Skeletal muscle tissue (tissue), 4 donors: ENCODE results near the gene CENPU. TPM values are rescaled to one million over a fixed set of nuclear protein-coding genes. Genes with fewer than 3 reads are reported as not detected.

Experiments used
- H3K27ac ChIP-seq: one replicate; pipeline ENCODE4 v1.7.0; 2013; ENCODE audit warnings: mild to moderate bottlenecking, low read depth, low read length, inconsistent platforms
- H3K27me3 ChIP-seq, 3 donors: one replicate each; pipeline ENCODE4 v1.7.0; 2013; ENCODE audit warnings: low read length in 3 of 3; ENCODE audit not compliant: control insufficient read depth in 3 of 3, insufficient read depth in 3 of 3
- H3K36me3 ChIP-seq, 3 donors: one replicate each; pipeline ENCODE4 v1.7.0; 2013; ENCODE audit warnings: low read length in 3 of 3; ENCODE audit not compliant: control insufficient read depth in 3 of 3, insufficient read depth in 3 of 3
- H3K4me1 ChIP-seq, 3 donors: one replicate each; pipeline ENCODE4 v1.7.0; 2013; ENCODE audit warnings: low read length in 3 of 3, mild to moderate bottlenecking in 3 of 3; ENCODE audit not compliant: control insufficient read depth in 3 of 3, insufficient read depth in 3 of 3
- H3K4me3 ChIP-seq, 3 donors: one replicate each; pipeline ENCODE4 v1.7.0; 2013; ENCODE audit warnings: low read length in 3 of 3
- H3K9ac ChIP-seq, 3 donors: one replicate each; pipeline ENCODE4 v1.7.0; 2013; ENCODE audit warnings: low read length in 3 of 3, mild to moderate bottlenecking in 3 of 3, moderate library complexity in 2 of 3, low read depth in 1 of 3
- H3K9me3 ChIP-seq, 3 donors: one replicate each; pipeline ENCODE4 v1.7.0; 2013; ENCODE audit warnings: low read length in 3 of 3; ENCODE audit not compliant: control insufficient read depth in 3 of 3
- total RNA-seq: library from RNA; depleted of rRNA; stranded (reverse); fragments of >200 nt; gene quantifications from one replicate; pipeline ENCODE4 v1.2.3, GENCODE V29; 2014
- donor health status: Osteomylitis.

The CENPU gene
- total RNA-seq, 1 donor from 2014 or later, result 6.8 TPM

DNA sequence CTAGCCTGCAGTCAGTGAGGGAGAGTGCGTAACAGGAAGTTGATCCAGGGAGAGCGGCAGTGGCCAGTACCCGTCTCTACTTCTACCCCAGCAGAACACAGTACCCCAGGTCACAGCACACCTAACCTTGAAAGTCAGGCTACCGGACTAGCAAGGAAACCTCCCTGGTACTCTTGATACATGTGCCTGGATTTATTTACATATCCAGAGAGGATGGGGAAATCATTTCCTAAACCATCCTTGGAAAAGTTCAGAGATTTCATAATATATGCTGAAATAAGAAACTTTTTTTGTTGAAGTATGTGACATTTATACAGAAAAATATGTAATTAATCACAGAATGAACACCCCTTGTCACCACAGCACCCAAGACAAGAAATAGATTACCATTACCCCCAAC, 59.9 kb downstream of the CENPU start:
- Histone ChIP-seq H3K36me3 (peaks cover 17 to 27% (median 24%) of the 10 kb centered on the region in 3 donors), H3K9ac (no peak overlapping the region), H3K4me1 (peaks cover 0 to 4% (median 3%) of the 10 kb centered on the region in 3 donors), H3K27ac (no peak overlapping the region), H3K9me3 (no peaks in the 10 kb centered on the region), H3K27me3 (no peaks in the 10 kb centered on the region), H3K4me3 (no peak overlapping the region)

DNA sequence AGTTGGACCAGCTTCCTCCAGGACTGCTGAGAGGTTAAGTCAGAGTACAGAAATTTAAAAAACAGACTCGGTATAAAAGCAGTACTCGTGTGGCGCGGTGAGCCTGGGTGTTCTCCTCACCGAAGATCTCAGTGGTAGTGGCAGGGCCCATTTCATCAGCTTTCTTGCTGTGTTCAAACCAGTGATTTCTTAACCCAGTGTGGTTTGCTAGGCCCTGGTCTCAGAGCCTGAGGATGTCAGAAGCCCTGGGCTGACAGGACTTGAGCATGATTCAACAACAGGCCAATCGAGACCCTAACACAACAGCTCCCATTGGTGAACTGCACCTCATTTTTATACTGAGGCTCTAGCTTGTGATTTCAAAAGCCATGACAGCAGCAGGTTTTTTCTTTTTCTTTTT, 61.2 kb downstream of the CENPU start:
- Histone ChIP-seq H3K4me1 (peaks cover 0 to 4% (median 3%) of the 10 kb centered on the region in 3 donors), H3K36me3 (peaks cover 25 to 34% (median 32%) of the 10 kb centered on the region in 3 donors), H3K27ac (no peak overlapping the region), H3K9me3 (no peaks in the 10 kb centered on the region), H3K27me3 (no peaks in the 10 kb centered on the region), H3K9ac (no peak overlapping the region), H3K4me3 (no peak overlapping the region)

DNA sequence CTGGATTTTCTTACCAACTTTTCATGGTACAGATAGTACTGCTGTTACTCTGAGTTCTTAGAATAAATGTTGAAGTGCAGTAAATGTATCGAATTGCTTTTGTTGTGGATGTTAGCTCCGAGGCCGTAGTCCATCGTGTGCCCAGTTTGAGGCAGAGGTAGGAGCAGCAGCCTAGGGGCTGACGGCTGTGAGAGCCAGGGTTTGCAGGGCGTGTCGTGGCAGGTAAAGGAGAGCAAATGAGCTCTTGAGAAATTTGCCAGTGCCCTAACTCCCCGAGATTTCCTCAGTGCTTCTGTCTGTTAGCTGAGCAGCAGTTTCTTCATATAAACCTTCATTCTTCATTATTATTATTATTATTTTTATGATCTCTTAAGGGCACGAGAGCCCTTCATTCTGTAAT, 62.8 kb downstream of the CENPU start:
- Histone ChIP-seq H3K27me3 (no peaks in the 10 kb centered on the region), H3K27ac (no peak overlapping the region), H3K9ac (no peak overlapping the region), H3K4me1 (peaks cover 0 to 4% (median 3%) of the 10 kb centered on the region in 3 donors), H3K36me3 (peaks cover 30 to 43% (median 40%) of the 10 kb centered on the region in 3 donors), H3K9me3 (no peaks in the 10 kb centered on the region), H3K4me3 (no peak overlapping the region)

DNA sequence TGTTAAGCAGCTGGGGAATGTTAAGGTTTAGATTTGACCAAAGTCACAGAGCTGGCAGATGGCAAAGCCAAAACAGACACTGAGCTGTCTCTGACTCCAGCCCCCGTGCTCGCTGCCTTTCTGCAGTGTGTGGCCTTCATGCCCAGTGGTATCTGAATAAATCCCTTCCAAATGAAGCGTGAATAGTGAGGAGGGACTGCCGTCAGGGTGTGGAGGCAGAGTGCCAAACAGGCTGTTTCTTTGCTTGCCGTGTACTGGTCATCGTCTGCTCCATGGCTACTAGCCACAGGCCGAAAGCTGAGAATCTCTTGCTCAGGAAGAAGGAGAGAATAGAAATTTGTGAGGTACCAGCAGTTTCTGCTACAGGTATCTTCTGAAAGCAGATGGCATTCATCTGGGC, 64.6 kb downstream of the CENPU start:
- Histone ChIP-seq H3K4me1 (peaks cover 0 to 4% (median 3%) of the 10 kb centered on the region in 3 donors), H3K4me3 (no peak overlapping the region), H3K9me3 (no peaks in the 10 kb centered on the region), H3K27me3 (no peaks in the 10 kb centered on the region), H3K27ac (no peak overlapping the region), H3K9ac (peak overlapping the region in 1 of 3 donors; percentile 11), H3K36me3 (peaks cover 28 to 38% (median 34%) of the 10 kb centered on the region in 3 donors)

DNA sequence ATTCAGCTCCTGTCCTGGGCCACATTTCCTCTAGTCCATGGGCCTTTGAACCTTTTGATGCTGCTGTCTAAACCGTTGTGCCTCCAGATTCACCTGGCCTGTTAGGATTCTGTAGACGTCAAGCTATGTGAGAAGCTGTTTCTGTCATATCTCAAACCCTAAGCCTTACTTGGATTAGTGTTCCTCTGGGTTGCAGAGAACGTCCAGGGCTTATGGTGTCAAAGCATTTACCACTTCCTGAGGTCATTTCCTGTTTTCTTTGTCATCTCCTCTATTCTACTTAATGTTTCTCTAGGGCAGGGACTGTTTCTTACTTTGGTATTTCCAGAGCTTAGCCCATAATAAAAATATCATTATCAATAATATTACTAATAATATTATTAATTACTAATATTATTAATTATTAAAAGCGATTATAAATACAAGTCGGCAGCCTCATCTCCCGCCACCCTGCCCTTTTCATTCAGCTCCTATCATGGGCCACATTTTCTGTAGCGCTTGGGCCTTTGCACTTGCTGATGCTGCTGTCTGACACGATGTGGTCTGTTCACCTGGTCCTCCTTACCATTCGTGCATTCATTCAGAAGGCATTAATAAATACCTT, 65.3 kb downstream of the CENPU start:
- peaks cover 0 to 4% (median 3%) of the 10 kb centered on the region in 3 donors for H3K4me1 ChIP-seq
- peaks cover 23 to 33% (median 31%) of the 10 kb centered on the region in 3 donors for H3K36me3 ChIP-seq
- H3K27ac ChIP-seq, result no peak overlapping the region
- no peaks in the 10 kb centered on the region for H3K9me3 ChIP-seq
- no peaks in the 10 kb centered on the region for H3K27me3 ChIP-seq
- no peak overlapping the region for H3K4me3 ChIP-seq
- no peak overlapping the region for H3K9ac ChIP-seq

DNA sequence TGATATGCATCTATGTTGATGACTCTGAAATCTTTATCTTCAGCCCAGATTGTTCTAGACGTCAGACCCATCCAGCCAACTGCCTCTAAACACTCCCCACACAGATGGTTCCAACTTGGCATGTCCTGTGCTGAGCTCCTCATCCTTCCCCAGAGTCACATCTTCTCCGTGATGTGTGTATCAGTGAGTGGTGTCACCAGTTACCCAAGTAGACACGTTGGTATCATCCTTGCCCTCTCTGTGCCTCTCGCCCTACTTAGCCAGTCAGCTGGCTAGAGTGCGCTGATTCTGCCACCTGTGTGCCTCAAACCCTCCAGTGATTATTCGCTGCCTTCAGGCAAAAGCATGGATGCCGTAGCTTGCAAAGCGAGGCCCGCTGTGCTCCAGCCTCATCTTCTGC, 65.8 kb downstream of the CENPU start:
- H3K9me3 ChIP-seq, result no peaks in the 10 kb centered on the region
- H3K4me3 ChIP-seq, result no peak overlapping the region
- no peak overlapping the region for H3K27ac ChIP-seq

DNA sequence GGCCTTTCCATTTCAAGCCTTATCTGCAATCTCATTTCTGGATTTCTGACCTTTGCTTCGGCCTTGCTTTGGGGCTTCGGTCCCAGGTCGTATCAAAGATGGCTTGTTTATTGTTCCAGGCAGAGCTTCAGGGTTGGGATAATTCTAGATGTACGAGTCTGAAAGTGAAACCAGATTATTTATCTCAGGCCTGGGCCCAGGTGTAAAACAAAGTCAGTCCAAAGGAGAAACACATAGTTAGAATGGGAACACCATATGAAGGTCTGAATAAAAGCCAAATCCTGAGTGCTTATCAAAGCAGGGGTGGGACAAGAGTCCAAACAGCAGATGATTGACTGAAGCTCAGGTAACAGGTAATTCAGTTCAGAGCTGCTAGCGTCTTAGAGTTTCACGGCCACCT, 67.2 kb downstream of the CENPU start:
- H3K36me3 ChIP-seq, result peaks cover 19 to 25% (median 24%) of the 10 kb centered on the region in 3 donors
- no peak overlapping the region for H3K4me3 ChIP-seq
- no peak overlapping the region for H3K27ac ChIP-seq
- no peaks in the 10 kb centered on the region for H3K9me3 ChIP-seq
- no peak overlapping the region for H3K9ac ChIP-seq
- peaks cover 0 to 4% (median 3%) of the 10 kb centered on the region in 3 donors for H3K4me1 ChIP-seq
- no peaks in the 10 kb centered on the region for H3K27me3 ChIP-seq

More for the DNA sequence above, 65.8 kb downstream of the CENPU start:
- Histone ChIP-seq H3K4me1 (peaks cover 0 to 4% (median 3%) of the 10 kb centered on the region in 3 donors), H3K9ac (no peak overlapping the region), H3K36me3 (peaks cover 22 to 32% (median 31%) of the 10 kb centered on the region in 3 donors), H3K27me3 (no peaks in the 10 kb centered on the region)

DNA sequence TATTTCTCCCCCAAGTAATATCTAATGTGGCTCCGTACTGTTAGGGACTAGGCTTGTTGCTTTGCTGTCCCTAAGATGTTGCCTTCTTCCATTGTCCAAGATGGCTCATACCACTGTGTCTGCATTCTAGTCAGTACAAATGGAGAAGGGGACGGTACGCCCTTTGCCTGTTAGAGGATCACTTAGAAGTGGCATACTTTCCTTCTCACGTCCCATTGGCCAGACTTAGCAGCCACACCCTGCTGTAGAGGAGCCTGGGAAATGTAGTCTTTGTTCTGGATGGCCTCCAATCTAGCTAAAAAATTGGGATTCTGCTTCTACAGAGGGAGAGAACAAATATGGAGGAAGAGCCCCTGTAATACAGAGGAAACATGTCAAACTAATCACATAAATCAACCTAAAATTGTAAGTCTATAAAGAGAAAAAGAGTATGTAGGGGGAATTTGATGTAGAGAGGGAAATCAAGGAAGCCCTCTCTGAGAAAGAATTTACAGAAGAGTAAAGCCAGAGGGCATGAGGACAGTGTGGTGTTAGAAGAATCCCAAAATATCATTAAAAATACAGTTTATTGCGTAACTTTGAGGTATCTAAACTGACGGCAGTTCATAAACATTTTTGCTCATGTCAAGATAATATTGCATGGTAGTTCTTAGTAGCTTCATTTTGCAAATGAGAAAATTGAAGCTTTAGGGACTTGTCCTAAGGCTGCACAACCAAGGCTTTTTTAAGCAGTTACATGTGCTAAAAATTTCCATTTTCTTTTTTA, 69.3 kb downstream of the CENPU start:
- H3K9ac ChIP-seq, result peak overlapping the region in 1 of 3 donors; percentile 47
- peaks cover 0 to 4% (median 3%) of the 10 kb centered on the region in 3 donors for H3K4me1 ChIP-seq
- no peak overlapping the region for H3K27ac ChIP-seq
- no peaks in the 10 kb centered on the region for H3K27me3 ChIP-seq
- no peak overlapping the region for H3K4me3 ChIP-seq
- no peaks in the 10 kb centered on the region for H3K9me3 ChIP-seq
- H3K36me3 ChIP-seq, result peaks cover 16 to 29% (median 26%) of the 10 kb centered on the region in 3 donors

DNA sequence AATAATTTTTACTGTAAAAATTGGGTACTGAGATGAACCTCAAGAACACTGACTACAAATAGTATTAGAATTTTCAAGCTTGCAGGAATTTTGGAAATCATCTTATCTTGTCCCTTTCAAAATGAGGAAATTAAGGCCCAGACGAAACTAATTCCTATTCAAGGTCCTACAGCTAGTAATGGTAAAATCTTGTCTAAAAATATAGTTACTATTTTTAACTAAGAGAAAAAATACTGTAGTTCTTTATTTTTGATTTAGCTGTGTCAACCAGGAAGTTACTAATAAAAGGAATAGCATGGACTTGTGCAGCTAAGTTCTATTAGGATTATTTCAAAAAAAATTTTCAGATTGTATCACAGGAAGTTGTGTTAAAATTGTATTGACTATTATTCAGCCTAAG, 71.7 kb downstream of the CENPU start:
- Histone ChIP-seq H3K27ac (no peak overlapping the region), H3K9me3 (no peaks in the 10 kb centered on the region), H3K27me3 (no peaks in the 10 kb centered on the region), H3K4me3 (no peak overlapping the region), H3K9ac (no peak overlapping the region), H3K4me1 (no peaks in the 10 kb centered on the region), H3K36me3 (peaks cover 5 to 23% (median 19%) of the 10 kb centered on the region in 3 donors)

DNA sequence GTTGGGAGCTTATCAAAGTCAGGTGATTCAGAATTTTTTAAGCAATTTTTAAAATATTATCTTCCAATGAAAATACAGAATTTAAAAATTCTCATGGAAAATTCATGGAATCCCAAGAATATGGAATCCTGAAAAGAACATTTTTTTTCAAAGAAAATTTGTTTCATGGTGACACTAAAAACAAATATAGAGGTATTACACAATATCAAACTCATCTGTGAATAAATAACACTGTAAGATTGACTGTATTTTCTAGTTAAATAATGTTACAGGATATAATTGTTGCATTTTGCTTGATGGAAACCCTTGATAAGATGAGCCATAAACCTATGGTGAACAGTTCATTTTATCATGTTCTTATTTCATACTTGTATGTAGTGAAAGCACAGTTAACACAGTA, 72.9 kb downstream of the CENPU start:
- Histone ChIP-seq H3K9me3 (no peaks in the 10 kb centered on the region), H3K4me1 (peaks cover 2 to 3% (median 2%) of the 10 kb centered on the region in 3 donors)

More for the DNA sequence above, 72.9 kb downstream of the CENPU start:
- Histone ChIP-seq H3K27ac (no peak overlapping the region), H3K27me3 (no peaks in the 10 kb centered on the region), H3K4me3 (no peak overlapping the region), H3K9ac (no peak overlapping the region), H3K36me3 (peaks cover under 1 to 16% (median 9%) of the 10 kb centered on the region in 3 donors)
